ENCODE results near the gene TFDP1. TPM values are rescaled to one million over a fixed set of nuclear protein-coding genes. Genes with fewer than 3 reads are reported as not detected.

The TFDP1 gene, protein sequence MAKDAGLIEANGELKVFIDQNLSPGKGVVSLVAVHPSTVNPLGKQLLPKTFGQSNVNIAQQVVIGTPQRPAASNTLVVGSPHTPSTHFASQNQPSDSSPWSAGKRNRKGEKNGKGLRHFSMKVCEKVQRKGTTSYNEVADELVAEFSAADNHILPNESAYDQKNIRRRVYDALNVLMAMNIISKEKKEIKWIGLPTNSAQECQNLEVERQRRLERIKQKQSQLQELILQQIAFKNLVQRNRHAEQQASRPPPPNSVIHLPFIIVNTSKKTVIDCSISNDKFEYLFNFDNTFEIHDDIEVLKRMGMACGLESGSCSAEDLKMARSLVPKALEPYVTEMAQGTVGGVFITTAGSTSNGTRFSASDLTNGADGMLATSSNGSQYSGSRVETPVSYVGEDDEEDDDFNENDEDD
- polyA plus RNA-seq (2013, experiment 1 of 2; ENCODE audit: insufficient read length): 83.5 TPM
- polyA plus RNA-seq (2013, experiment 2 of 2; ENCODE audit: insufficient read length): 86.0 TPM

DNA sequence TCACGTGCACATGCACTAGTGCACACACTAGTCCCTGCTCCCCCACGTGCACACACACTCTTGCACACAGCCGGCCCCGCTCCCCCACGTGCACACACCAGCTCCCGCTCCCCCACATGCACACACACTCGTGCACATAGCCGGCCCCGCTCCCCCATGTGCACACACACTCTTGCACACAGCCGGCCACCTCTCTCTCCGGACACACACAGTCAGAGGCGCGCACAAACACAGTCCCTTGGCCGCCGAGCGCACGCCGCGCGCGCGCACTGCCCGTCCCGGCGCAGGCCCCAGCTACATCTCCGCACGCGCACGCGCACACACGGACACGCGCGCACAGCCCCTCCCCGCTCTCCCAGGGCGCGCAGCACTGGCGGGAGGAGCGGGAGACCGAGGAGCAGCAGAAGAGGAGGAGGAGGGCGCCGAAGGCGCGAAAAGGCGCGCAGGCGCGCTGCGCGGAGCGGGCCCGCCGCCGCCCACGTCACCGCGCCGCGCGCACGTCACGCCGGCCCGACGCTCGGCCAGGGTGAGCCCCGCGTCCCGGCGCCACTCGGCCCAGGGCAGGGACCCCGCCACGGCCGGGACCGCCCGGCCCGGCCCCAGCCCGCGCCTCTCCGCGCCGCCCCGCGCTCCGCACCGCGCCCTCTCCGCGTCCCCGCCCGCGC is at the start of gene TFDP1:
Gene TFDP1 (plus strand): TSS at position 549 of the 665 bp plus-strand sequence. CDS start 1,085 bp downstream, outside the sequence.
- DNase-seq: peak; percentile 84

DNA sequence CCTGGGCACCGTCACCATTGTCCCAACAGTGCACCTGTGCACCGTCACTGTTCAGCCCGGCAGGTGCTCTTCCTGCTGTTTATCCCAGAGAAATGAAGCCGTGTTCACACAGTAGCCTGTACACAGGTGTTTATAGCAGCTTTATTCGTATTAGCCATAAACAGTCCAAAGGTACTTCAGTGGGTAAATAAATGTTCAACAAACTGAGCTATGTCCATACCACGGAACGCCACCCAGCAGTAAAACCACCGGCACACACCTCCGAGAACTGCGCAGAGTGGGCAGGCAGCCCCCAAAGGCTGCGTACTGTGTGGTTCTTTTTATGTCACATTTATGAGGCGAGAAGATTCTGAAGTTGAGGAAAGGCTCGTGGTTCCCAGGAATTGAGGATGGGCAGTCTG is 49.2 kb upstream of the TFDP1 start:
- DNase-seq: no peak

DNA sequence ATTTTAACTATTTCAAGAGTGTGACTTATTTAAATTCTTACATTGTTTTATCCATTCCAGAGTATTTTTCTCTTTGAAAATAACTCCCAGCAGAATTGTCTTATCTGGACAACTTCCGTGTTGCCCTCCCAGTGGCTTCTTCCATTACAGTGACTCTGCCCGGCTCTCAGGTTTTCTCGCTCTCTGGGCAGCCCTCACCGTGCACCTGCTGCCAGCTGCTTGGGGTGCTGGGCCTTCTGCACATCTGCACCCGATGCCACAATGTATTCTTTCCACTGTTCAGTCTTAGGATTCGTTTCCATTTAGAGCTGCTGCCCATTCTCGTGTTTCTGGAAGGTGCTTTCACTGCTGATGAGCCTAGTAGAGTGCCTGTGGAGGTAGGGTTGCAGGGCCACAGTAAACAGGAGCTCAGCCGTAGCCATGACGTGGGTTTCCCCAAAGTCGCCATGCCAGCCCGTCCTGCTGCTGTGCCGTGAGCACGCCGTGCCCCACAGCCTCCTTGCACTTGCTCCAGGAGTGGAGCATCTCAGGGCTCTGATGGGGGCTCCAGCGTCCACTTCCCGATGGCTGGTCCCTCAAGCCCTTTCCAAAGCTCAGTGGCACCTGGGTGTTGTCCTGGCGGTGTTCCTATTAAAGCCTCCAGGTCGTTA is 48.0 kb upstream of the TFDP1 start:
- no peak for DNase-seq

DNA sequence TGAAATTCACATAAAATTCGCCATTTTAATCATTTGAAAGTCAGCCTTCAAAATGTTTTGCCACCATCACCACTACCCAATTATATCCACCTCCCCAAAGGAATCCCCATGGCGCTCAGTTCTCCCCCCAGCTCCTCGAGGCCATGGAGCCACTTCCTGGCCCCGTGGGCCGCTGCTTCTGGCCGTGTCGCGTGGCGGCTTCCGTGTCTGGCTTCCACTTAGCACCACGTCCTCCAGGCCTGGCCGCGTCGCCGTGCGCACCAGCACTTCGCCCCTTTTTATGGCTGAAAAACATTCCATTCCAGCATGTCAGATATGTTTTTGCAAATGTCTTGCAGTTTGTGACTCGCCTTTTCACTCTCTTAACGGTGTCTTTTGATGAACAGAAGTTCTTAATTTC is 47.3 kb upstream of the TFDP1 start:
- DNase-seq: no peak

DNA sequence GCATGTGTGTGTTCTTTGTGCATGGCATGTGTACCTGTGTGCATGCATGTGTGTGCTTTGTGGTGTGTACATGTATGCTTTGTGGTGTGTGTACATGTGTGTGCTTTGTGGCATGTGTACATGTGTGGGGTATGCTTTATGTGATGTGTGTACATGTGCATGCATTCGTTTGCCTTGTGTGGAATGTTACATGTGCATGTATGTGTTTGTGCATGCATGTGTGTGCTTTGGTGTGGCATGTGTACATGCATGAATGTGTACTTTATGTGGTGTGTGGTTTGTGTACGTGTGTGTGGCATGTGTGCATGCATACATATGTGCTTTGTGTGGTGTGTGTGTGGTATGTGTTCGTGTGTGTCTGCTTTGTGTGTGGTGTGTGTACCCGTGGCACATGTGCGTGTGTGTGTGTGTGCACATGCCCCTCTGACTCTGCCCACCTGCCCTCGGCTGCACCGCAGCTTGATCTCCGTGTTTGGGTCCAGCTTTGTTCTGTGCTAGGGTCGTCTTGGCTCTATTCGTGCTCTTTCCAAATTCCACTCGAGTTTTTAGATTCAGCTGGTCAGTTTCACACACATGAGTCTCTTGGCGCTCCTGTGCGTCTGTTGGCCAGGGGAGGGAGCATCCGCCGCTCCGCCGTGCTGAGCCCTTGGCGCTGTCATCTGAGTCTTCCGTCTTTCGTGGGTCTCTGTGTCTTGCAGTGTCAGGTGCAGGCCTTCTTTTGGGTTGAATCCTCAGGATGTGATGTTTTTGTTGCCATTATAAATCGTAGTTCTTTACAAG is 46.5 kb upstream of the TFDP1 start:
- DNase-seq: no peak

DNA sequence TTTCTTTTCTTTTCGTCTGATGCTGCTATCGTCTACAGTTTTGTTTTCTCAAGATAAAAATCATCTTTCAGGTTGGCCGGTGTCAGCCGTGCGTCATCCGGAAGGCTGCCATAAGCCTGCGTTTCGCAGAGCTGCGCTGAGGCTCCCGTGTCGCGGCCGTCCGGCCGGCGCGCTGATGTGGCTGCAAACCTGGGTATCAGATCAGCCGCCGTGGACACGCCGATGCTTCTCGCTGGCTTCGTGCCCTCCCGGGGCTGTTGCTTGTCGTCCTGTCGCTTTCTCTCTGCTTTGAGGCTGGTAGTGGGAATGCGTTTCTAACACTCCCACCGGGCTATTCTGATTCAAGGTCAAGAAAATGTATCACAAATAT is 45.9 kb upstream of the TFDP1 start:
- DNase-seq: no peak

DNA sequence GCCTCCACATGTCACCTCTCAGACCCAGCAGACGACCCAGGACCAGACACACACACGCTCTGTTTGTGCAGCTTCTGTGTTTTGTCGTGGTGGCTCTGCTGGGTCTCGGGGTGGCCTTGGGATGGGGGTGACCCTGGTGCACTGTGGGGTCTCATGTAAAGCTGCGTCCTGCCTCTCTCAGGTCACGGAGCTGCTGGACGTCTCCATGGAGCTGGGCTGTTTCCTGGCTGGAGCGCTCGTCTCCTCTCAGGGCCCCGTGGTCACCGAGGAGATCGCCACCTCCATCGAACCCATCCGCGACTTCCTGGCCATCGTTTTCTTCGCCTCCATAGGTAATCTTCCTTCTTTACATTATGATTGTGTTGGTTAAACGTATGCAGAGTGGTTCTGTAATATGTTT is 45.4 kb upstream of the TFDP1 start:
- no peak for DNase-seq

DNA sequence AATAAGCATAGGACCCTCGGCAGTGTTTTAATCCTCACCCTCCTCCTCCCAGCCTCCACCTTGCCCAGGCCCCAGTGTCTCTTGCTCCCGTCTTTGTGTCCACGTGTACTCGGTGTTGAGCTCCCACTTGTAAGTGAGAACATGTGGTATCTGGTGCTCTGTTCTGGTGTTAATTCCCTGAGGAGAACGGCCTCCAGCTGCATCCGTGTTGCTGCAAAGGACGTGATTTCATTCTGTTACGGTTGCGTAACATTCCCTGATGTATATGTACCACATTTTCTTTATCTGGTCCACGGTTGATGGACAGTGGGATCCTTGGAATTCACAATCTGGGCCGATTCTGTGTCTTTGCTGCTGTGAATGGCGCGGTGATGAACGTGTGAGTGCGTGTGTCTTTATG is 44.7 kb upstream of the TFDP1 start:
- peak; percentile 40 for DNase-seq

DNA sequence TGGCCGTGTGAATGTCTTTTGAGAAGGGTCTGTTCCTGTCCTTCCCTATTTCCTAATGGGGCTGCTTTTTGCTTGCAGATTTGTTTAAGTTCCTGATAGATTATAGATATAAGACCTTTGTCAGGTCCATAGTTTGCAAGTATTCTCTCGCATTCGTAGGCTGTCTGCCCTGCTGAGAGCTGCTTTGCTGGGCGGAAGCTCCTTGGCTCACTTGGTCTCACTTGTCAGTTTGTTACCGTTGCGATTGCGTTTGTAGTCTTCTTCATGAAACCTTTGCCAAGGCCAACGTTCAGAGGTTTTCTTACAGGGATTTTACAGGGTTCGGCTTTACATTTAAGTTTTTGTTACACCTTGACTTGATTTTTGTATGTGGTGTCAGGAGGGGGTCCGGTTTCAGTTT is 44.0 kb upstream of the TFDP1 start:
- no peak for DNase-seq

DNA sequence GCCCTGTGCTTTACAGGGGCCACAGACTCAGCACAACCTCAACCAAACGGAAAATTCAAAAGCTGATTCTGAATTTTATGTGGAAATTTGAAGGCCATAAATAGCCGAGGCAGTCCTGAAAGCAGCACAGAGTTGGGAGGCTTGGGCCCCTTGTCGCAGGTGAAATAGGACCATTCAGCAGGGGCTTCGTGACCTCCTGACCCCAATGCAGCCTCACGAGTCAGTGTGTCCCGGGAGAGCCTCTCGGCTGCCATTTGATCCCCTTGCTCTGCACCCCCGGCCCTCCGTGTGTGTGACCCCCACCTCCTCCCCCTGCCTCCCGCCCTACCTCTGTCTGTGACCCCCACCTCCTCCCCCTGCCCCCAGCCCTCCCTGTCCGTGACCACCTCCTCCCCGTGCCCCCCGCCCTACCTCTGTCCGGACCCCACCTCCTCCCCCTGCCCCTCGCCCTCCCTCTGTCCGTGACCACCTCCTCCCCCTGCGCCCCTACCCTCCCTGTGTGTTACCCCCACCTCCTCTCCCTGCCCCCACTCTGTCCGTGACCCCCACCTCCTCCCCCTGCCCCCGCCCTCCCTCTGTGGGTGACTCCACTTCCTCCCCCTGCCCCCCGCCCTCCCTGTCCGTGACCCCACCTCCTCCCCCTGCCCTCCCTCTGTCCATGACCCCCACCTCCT is 41.7 kb upstream of the TFDP1 start:
- no peak for DNase-seq

DNA sequence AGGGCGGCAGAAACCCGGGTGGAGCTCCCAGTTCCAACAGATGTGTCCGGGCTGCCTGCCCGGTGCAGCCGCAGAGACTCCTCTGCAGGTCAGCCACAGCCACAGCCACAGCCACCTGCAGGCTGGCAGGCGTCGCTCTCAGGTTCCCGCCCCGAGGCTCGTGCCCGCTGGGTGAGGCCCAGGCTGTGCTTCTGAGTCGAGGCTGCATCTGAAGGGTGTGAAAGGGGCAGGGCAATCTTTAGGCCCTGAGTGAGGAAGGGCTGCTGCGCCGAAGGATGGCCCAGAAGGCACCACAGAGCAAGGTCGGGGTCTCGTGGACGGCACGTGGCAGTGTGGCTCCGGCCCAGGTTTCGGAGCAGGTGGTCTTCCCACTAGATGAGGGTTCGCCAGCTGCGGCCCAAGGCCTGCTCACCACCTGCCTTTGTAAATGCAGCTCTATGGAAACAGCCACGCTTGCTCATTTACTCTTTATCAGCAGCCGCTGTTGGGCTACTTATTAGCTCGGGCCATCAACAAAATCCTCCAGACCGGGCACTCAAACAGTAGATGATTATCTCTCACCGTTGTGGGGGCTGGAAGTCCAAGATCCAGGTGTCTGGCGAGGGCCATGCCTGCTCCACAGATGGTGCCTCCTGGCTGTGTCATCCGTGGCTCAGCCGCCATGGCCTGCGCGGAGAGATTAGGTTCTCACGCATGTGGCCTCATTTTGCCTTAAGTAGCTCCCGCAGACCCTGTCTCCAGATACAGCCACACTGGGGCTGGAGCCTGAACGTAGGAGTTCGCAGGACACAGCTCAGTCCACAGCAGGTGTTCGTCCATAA is 40.3 kb upstream of the TFDP1 start:
- DNase-seq: no peak

DNA sequence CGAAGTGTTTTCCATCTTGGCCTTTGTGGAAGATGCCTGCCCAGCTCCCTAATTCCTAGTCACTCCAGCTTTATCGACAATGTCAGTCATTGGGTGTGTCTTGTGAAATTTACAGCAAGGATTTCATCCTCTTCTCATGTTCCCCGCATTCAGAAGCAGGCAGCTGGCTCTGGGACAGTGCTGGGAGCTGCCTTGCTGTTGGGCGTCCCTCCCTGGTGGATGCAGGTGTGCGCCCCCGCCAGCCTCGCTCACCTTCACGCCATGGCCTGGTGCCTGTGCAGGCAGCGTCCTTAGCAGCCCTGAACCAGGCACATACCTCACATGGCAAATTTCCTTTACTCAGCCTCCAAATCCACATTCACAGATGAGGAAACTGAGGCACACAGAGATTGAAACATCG is 39.7 kb upstream of the TFDP1 start:
- DNase-seq: no peak

DNA sequence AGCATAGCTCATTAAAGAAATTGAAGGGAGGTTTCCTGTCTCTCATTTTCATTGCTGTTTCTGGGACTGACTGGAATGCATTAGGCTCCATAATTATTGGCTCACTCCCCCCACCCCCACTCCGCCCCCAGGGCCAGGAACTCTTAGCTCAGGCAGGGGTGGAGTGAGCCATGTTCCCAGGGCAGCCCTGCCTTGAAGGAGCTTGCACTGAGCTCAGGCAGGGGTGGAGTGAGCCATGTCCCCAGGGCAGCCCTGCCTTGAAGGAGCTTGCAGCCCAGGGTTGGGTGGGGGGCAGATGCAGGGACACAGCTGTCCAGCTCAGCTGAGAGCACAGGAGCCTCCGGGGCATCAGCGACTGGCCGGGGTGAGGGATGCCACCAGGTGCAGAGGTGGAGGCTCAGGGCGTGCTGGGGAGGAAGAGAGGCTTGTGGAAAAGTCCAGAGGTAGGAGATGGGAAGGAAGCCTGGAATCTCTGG is 39.1 kb upstream of the TFDP1 start:
- peak; percentile 34 for DNase-seq

DNA sequence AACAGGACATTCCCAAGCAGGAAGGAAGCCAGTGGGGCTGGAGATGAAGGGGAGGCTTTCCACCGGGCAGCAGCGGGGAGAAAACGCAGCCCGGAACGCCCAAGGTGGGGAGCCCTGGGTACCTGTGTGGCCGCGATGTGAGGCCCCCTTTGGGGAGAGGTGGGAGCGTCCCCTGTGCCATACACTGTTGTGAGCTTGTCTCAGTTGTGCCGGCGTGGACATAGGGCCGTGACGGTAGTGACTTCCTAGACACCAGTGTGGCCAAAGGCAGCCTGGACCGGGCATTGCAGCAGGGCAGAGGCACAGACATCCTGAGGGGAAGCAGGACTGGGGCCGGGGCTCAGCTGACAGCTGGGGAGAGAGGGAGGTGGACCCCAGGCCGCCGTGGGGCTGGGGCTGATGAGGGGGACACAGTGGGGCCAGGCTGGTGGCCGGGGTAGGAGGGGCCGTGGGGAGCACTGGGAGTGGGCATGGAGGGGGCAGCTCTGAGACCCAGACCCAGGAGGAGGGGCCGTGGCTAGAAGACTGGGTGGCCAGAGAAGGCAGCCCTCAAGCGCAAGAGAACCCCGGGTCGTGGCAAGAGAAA is 38.5 kb upstream of the TFDP1 start:
- DNase-seq: no peak

DNA sequence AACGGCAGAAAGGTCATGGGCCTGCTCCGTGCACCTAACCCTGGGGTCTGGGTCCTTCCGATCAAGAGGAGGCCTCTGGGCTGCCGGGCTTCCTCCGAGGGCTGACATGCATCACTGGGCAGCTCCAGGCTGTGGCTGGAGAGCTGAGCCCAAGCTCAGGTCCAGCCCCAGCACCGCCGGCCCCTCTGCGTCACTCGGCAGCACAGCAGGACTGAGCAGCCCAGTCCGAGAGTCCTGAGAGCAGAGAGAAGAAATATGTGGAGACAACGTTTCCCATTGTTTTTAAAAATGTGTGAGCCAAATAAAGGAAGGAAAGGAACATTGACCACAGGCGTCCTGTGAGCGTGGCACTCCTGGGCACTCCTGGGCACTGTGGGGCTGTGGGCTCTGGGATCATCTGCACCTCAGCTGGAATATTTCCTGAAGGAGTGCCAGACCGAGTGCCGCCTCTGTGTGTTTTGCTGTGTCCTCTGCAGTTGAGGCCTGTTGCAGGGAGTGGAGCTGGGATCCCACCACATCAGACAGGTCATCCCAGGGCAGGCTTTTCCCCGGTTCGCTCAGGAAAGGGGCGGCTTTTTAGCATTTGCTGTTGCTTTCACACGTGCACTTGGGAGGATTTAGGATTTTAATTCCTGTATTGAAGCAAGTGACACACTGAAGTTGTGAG is 37.8 kb upstream of the TFDP1 start:
- DNase-seq: no peak

DNA sequence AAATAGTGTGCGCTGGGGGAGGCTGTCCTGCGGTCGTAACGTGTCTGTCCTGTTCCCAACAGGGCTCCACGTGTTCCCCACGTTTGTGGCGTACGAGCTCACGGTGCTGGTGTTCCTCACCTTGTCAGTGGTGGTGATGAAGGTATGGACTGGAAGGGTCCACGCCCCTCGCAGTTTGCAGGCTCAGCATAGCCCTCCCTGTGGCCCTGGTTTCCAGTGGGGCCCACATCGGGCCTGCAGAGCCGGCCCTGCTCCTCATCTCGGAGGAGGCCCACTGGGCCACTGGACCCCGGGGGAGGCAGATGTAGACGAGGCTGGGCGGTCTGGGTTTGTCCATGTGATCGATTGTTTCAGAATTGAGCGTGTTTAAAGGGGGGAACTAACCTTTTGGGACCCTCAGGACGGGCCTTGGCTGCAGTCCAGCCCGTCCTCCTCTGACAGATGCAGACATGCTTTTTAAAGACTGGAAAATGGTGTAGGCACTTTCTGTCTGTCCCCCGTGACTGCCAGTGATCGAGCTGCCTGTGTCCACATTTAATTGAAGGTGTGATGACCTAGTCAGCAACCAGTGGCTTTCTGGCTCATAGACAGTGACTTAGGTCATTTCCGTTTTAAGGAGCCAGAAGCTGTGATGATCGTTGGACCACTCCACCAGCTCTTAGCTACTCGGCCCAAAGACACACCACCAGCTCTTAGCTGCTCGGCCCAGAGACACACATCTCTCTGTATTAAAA is 37.1 kb upstream of the TFDP1 start:
- DNase-seq: no peak

DNA sequence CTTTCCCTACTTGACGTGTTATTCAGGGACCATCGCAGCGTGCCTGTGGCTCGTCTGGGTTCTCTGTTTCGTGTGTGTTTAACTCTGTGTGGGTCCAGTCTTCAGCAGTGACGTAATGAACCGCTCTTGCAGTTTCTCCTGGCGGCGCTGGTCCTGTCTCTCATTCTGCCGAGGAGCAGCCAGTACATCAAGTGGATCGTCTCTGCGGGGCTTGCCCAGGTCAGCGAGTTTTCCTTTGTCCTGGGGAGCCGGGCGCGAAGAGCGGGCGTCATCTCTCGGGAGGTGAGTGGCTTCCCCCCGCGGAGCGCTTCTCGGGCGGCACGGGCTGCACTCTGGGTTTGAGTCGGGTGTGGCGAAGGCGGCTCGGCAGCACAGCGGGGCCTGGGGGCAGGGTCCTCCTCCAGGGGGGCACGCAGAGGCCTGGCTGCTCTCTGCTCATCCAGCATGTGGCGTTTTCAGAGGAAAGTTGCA is 36.3 kb upstream of the TFDP1 start:
- DNase-seq: no peak

DNA sequence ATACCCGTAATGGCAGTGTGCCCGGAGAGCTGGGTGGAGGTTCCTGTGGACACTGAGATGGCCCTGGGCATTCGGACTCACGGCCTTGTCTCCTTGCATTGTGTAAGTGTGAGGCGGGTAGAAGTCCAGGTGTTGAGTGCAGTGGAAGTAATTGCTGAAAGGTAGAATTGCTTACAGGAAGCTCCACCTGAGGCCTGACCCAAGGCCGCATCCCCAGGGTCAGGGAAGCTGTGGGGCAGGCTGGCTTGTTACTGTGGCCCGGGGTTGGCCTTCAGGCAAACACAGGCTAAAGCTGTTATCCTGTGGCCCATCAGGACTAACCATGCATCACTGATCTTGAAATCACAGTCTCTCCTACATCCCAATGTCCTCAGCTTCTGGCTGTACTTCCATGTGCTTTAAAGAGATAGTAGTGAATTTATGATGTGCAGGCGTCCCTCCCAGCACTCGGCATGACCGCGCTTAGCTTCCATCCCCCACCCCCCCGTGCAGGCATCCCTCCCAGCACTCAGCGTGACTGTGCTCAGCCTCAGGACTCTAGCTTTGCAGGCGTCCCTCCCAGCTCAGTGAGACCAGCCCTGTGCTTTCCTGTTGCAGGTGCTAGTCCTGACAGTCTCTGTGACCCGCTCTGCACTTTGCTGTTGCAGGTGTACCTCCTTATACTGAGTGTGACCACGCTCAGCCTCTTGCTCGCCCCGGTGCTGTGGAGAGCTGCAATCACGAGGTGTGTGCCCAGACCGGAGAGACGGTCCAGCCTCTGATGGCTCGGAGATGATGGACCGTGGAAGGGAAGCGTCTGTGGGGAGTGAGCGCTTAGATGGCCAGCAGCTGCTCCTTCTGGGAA is 35.6 kb upstream of the TFDP1 start:
- no peak for DNase-seq

Data from fibroblast of skin of abdomen (primary cell).